A549 (cell line): Measurements from ENCODE around the gene C1QTNF12.

Source experiments
- CHD2 ChIP-seq: fragments of 150-350 bp; IDR thresholded peaks from 2 replicates; pipeline ENCODE4 v1.6.1; 2014; ENCODE audit warnings: low read length; ENCODE audit not compliant: partially characterized antibody
- MYC ChIP-seq: IDR thresholded peaks from 2 replicates; pipeline ENCODE4 v1.6.1; 2012; ENCODE audit warnings: mild to moderate bottlenecking, inconsistent platforms, low read length, improper control_type of control experiment, borderline replicate concordance
- POLR2A ChIP-seq: IDR thresholded peaks from 2 replicates; pipeline ENCODE4 v1.6.1; 2012; ENCODE audit warnings: mild to moderate bottlenecking, low read length
- TF ChIP-seq, protein P1 (sequence below): IDR thresholded peaks from 2 replicates; pipeline ENCODE4 v1.6.1; 2012
- TF ChIP-seq, protein P2 (sequence below): fragments of >200 bp; sonication (Bioruptor Twin); formaldehyde crosslinking; IDR thresholded peaks from 3 replicates; pipeline ENCODE4 v1.5.1; 2016
- TF ChIP-seq, protein P3 (sequence below): fragments of 150-350 bp; IDR thresholded peaks from 2 replicates; pipeline ENCODE4 v1.6.1; 2014; ENCODE audit warnings: low read depth, mild to moderate bottlenecking, low read length
- TF ChIP-seq, protein P4 (sequence below): fragments of 200-600 bp; sonication (generic); IDR thresholded peaks from 2 replicates; pipeline ENCODE4 v1.6.1; 2016; ENCODE audit warnings: antibody characterized with exemption, mild to moderate bottlenecking, moderate library complexity
- TF ChIP-seq, protein P5 (sequence below): IDR thresholded peaks from 2 replicates; pipeline ENCODE4 v1.6.1; 2012
- TF ChIP-seq, protein P6 (sequence below): fragments of >200 bp; sonication (Bioruptor Twin); formaldehyde crosslinking; IDR thresholded peaks from 3 replicates; pipeline ENCODE4 v1.6.1; 2016

DNA sequence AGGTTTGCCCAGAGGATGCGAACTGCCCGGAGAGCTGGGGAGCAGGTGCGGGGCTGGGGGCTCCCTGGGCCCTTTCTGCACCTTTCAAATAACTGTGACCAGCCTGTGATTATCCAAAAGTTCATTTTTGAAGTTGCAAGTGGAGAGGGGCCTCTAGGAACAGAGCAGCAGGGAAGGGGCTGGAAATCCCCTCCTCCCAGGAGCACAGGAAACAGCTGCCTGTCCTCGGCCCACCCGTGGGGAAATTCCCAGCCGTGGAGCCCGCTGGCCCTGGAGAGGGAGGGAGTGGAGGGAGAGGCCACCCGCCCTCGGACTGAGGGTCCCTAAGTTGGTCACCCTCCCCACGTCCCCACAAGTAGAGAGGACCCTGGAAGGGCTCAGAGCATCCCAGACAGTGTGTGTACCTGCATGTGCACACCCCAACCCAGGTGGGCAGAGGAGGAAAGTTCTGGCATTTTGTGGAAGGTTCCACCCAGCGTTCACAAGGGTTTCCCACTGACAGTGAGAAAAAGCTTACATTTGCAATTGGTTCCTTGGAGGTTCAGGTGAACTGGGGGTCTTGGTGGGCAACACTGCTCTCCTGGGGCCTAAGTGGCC lies 31.3 kb downstream of the C1QTNF12 start:
- no peak for TF ChIP-seq CHD2
- TF ChIP-seq, protein P1, sequence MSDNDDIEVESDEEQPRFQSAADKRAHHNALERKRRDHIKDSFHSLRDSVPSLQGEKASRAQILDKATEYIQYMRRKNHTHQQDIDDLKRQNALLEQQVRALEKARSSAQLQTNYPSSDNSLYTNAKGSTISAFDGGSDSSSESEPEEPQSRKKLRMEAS = no peak
- no peak for TF ChIP-seq MYC
- TF ChIP-seq, protein P2, sequence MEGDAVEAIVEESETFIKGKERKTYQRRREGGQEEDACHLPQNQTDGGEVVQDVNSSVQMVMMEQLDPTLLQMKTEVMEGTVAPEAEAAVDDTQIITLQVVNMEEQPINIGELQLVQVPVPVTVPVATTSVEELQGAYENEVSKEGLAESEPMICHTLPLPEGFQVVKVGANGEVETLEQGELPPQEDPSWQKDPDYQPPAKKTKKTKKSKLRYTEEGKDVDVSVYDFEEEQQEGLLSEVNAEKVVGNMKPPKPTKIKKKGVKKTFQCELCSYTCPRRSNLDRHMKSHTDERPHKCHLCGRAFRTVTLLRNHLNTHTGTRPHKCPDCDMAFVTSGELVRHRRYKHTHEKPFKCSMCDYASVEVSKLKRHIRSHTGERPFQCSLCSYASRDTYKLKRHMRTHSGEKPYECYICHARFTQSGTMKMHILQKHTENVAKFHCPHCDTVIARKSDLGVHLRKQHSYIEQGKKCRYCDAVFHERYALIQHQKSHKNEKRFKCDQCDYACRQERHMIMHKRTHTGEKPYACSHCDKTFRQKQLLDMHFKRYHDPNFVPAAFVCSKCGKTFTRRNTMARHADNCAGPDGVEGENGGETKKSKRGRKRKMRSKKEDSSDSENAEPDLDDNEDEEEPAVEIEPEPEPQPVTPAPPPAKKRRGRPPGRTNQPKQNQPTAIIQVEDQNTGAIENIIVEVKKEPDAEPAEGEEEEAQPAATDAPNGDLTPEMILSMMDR = no peak
- TF ChIP-seq, protein P3, sequence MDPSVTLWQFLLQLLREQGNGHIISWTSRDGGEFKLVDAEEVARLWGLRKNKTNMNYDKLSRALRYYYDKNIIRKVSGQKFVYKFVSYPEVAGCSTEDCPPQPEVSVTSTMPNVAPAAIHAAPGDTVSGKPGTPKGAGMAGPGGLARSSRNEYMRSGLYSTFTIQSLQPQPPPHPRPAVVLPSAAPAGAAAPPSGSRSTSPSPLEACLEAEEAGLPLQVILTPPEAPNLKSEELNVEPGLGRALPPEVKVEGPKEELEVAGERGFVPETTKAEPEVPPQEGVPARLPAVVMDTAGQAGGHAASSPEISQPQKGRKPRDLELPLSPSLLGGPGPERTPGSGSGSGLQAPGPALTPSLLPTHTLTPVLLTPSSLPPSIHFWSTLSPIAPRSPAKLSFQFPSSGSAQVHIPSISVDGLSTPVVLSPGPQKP = no peak
- no peak for TF ChIP-seq POLR2A
- TF ChIP-seq, protein P4, sequence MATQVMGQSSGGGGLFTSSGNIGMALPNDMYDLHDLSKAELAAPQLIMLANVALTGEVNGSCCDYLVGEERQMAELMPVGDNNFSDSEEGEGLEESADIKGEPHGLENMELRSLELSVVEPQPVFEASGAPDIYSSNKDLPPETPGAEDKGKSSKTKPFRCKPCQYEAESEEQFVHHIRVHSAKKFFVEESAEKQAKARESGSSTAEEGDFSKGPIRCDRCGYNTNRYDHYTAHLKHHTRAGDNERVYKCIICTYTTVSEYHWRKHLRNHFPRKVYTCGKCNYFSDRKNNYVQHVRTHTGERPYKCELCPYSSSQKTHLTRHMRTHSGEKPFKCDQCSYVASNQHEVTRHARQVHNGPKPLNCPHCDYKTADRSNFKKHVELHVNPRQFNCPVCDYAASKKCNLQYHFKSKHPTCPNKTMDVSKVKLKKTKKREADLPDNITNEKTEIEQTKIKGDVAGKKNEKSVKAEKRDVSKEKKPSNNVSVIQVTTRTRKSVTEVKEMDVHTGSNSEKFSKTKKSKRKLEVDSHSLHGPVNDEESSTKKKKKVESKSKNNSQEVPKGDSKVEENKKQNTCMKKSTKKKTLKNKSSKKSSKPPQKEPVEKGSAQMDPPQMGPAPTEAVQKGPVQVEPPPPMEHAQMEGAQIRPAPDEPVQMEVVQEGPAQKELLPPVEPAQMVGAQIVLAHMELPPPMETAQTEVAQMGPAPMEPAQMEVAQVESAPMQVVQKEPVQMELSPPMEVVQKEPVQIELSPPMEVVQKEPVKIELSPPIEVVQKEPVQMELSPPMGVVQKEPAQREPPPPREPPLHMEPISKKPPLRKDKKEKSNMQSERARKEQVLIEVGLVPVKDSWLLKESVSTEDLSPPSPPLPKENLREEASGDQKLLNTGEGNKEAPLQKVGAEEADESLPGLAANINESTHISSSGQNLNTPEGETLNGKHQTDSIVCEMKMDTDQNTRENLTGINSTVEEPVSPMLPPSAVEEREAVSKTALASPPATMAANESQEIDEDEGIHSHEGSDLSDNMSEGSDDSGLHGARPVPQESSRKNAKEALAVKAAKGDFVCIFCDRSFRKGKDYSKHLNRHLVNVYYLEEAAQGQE = no peak
- TF ChIP-seq, protein P5, sequence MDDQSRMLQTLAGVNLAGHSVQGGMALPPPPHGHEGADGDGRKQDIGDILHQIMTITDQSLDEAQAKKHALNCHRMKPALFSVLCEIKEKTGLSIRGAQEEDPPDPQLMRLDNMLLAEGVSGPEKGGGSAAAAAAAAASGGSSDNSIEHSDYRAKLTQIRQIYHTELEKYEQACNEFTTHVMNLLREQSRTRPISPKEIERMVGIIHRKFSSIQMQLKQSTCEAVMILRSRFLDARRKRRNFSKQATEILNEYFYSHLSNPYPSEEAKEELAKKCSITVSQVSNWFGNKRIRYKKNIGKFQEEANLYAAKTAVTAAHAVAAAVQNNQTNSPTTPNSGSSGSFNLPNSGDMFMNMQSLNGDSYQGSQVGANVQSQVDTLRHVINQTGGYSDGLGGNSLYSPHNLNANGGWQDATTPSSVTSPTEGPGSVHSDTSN = no peak
- TF ChIP-seq, protein P6, sequence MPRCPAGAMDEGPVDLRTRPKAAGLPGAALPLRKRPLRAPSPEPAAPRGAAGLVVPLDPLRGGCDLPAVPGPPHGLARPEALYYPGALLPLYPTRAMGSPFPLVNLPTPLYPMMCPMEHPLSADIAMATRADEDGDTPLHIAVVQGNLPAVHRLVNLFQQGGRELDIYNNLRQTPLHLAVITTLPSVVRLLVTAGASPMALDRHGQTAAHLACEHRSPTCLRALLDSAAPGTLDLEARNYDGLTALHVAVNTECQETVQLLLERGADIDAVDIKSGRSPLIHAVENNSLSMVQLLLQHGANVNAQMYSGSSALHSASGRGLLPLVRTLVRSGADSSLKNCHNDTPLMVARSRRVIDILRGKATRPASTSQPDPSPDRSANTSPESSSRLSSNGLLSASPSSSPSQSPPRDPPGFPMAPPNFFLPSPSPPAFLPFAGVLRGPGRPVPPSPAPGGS = no peak
